HEK293 (cell line): ENCODE measurements around the gene EGFLAM.

Source experiments
- GFI1B ChIP-seq: fragments of 450-650 bp; formaldehyde crosslinking; IDR thresholded peaks from 2 replicates; pipeline ENCODE4 v1.5.1; 2016; ENCODE audit warnings: missing biosample characterization, missing genetic modification characterization
- KLF7 ChIP-seq: fragments of 450-650 bp; formaldehyde crosslinking; IDR thresholded peaks from 2 replicates; pipeline ENCODE4 v1.5.1; 2016; ENCODE audit warnings: missing biosample characterization, missing genetic modification characterization, borderline replicate concordance
- REST ChIP-seq: fragments of 450-650 bp; formaldehyde crosslinking; IDR thresholded peaks from 2 replicates; pipeline ENCODE4 v1.5.1; 2016; ENCODE audit warnings: missing biosample characterization, missing genetic modification characterization
- ZBTB1 ChIP-seq: fragments of 450-650 bp; formaldehyde crosslinking; IDR thresholded peaks from 2 replicates; pipeline ENCODE4 v1.5.1; 2016; ENCODE audit warnings: missing biosample characterization, missing genetic modification characterization
- ZBTB21 ChIP-seq: fragments of 450-650 bp; formaldehyde crosslinking; IDR thresholded peaks from 2 replicates; pipeline ENCODE4 v1.5.1; 2017; ENCODE audit warnings: missing biosample characterization, missing genetic modification characterization
- ZBTB8A ChIP-seq: fragments of 450-650 bp; formaldehyde crosslinking; IDR thresholded peaks from 2 replicates; pipeline ENCODE4 v1.5.1; 2016; ENCODE audit warnings: missing biosample characterization, missing genetic modification characterization
- ZNF19 ChIP-seq: fragments of 450-650 bp; formaldehyde crosslinking; IDR thresholded peaks from 2 replicates; pipeline ENCODE4; 2016; ENCODE audit warnings: missing biosample characterization, missing genetic modification characterization, low read depth
- ZNF214 ChIP-seq: fragments of 450-650 bp; formaldehyde crosslinking; IDR thresholded peaks from 2 replicates; pipeline ENCODE4 v1.5.1; 2017; ENCODE audit warnings: missing biosample characterization, mild to moderate bottlenecking, missing genetic modification characterization, borderline replicate concordance
- ZNF221 ChIP-seq: fragments of 450-650 bp; formaldehyde crosslinking; IDR thresholded peaks from 2 replicates; pipeline ENCODE4 v1.5.1; 2017; ENCODE audit warnings: missing biosample characterization, missing genetic modification characterization, borderline replicate concordance
- ZNF274 ChIP-seq, 2 experiments: fragments of 200-500 bp in 1 of 2; fragments of 450-650 bp in 1 of 2; sonication (Bioruptor generic) in 1 of 2; formaldehyde crosslinking in 1 of 2; IDR thresholded peaks; 2 replicates each; pipeline versions ENCODE4 v1.5.1 to v1.6.1; 2014 to 2016; ENCODE audit warnings: borderline replicate concordance in 1 of 2, inconsistent platforms in 1 of 2, low read length in 1 of 2, missing biosample characterization in 1 of 2, missing genetic modification characterization in 1 of 2
- ZNF341 ChIP-seq: fragments of 450-650 bp; formaldehyde crosslinking; IDR thresholded peaks from 2 replicates; pipeline ENCODE4; 2016; ENCODE audit warnings: low read depth, missing biosample characterization, missing genetic modification characterization
- ZNF394 ChIP-seq: fragments of 450-650 bp; formaldehyde crosslinking; IDR thresholded peaks from 2 replicates; pipeline ENCODE4 v1.5.1; 2016; ENCODE audit warnings: missing biosample characterization, missing genetic modification characterization, mild to moderate bottlenecking, moderate library complexity, borderline replicate concordance
- ZNF433 ChIP-seq: fragments of 450-650 bp; formaldehyde crosslinking; IDR thresholded peaks from 2 replicates; pipeline ENCODE4 v1.5.1; 2016; ENCODE audit warnings: missing biosample characterization, missing genetic modification characterization, low read depth
- ZNF501 ChIP-seq: fragments of 450-650 bp; formaldehyde crosslinking; IDR thresholded peaks from 2 replicates; pipeline ENCODE4 v1.5.1; 2016; ENCODE audit warnings: missing biosample characterization, missing genetic modification characterization
- ZNF514 ChIP-seq: fragments of 450-650 bp; formaldehyde crosslinking; IDR thresholded peaks from 2 replicates; pipeline ENCODE4 v1.5.1; 2016; ENCODE audit warnings: missing biosample characterization, missing genetic modification characterization
- ZNF518A ChIP-seq: fragments of 450-650 bp; formaldehyde crosslinking; conservative IDR thresholded peaks from 2 replicates; pipeline ENCODE4 v1.5.1; 2016; ENCODE audit warnings: low read depth, missing biosample characterization, missing genetic modification characterization
- ZNF560 ChIP-seq: fragments of 450-650 bp; formaldehyde crosslinking; IDR thresholded peaks from 2 replicates; pipeline ENCODE4 v1.5.1; 2017; ENCODE audit warnings: missing biosample characterization, missing genetic modification characterization, borderline replicate concordance
- ZNF580 ChIP-seq: fragments of 450-650 bp; formaldehyde crosslinking; IDR thresholded peaks from 2 replicates; pipeline ENCODE4 v1.5.1; 2016; ENCODE audit warnings: missing biosample characterization, missing genetic modification characterization
- ZNF639 ChIP-seq: fragments of 450-650 bp; formaldehyde crosslinking; IDR thresholded peaks from 2 replicates; pipeline ENCODE4 v1.5.1; 2016; ENCODE audit warnings: missing biosample characterization, missing genetic modification characterization
- ZNF654 ChIP-seq: fragments of 450-650 bp; formaldehyde crosslinking; IDR thresholded peaks from 2 replicates; pipeline ENCODE4 v1.5.1; 2016; ENCODE audit warnings: low read depth, missing biosample characterization, missing genetic modification characterization
- ZNF704 ChIP-seq: fragments of 450-650 bp; formaldehyde crosslinking; IDR thresholded peaks from 2 replicates; pipeline ENCODE4 v1.5.1; 2016; ENCODE audit warnings: missing biosample characterization, missing genetic modification characterization
- ZNF76 ChIP-seq: fragments of 450-650 bp; formaldehyde crosslinking; IDR thresholded peaks from 2 replicates; pipeline ENCODE4; 2016; ENCODE audit warnings: low read depth, missing biosample characterization, missing genetic modification characterization, borderline replicate concordance
- ZNF791 ChIP-seq: fragments of 450-650 bp; formaldehyde crosslinking; IDR thresholded peaks from 2 replicates; pipeline ENCODE4 v1.5.1; 2016; ENCODE audit warnings: missing biosample characterization, missing genetic modification characterization
- ZSCAN4 ChIP-seq: fragments of 450-650 bp; formaldehyde crosslinking; IDR thresholded peaks from 2 replicates; pipeline ENCODE4 v1.5.1; 2017; ENCODE audit warnings: missing biosample characterization, missing genetic modification characterization
- ZXDB ChIP-seq: fragments of 450-650 bp; formaldehyde crosslinking; IDR thresholded peaks from 2 replicates; pipeline ENCODE4 v1.5.1; 2016; ENCODE audit warnings: missing biosample characterization, missing genetic modification characterization

The EGFLAM gene

GRCh38 chr5:38360323-38361061 lies 102.1 kb downstream of the EGFLAM start (continued):
- no peak for TF ChIP-seq ZNF639 (tag by site-specific recombination)
- peak; percentile 58; the same call in 1 of the 2 replicates for TF ChIP-seq REST (tag by site-specific recombination)
- peak; percentile 56; the same call in 1 of the 2 replicates for TF ChIP-seq ZNF501
- TF ChIP-seq ZNF704 (tag by site-specific recombination) = no peak
- TF ChIP-seq ZNF791 (tag by site-specific recombination) = peak; percentile 71; the same call in 1 of the 2 replicates
- TF ChIP-seq ZNF560 = peak; percentile 93
- 0 out of 2 replicates have a peak, but pooled peaks have one; percentile 30 for TF ChIP-seq ZNF580
- TF ChIP-seq ZNF221 (tag by site-specific recombination) = no peak
- peak; percentile 67; the same call in 1 of the 2 replicates for TF ChIP-seq ZBTB21 (tag by site-specific recombination)
- 0 out of 2 replicates have a peak, but pooled peaks have one; percentile 49 for TF ChIP-seq ZNF514 (tag by site-specific recombination)
- peak; percentile 65 for TF ChIP-seq ZXDB
- TF ChIP-seq ZNF274 (IDR thresholded peaks at IDR 0.05; ENCODE audit: low read length) = no peak
- TF ChIP-seq ZNF274 (tag by site-specific recombination; IDR thresholded peaks at IDR 0.05; ENCODE audit: borderline replicate concordance) = no peak
- TF ChIP-seq KLF7 (tag by site-specific recombination) = peak; percentile 51; the same call in 1 of the 2 replicates
- no peak; the same call in 1 of the 2 replicates for TF ChIP-seq ZNF214
- 0 out of 2 replicates have a peak, but pooled peaks have one; percentile 37 for TF ChIP-seq ZBTB1 (tag by site-specific recombination)
- TF ChIP-seq ZNF76 (tag by site-specific recombination) = no peak
- TF ChIP-seq ZNF394 (tag by site-specific recombination) = peak; percentile 91; the same call in 1 of the 2 replicates
- TF ChIP-seq ZSCAN4 (tag by site-specific recombination) = no peak
- peak; percentile 78 for TF ChIP-seq ZBTB8A
- TF ChIP-seq GFI1B (tag by site-specific recombination) = peak; percentile 40; the same call in 1 of the 2 replicates
- TF ChIP-seq ZNF19 (tag by site-specific recombination) = peak; percentile 42; the same call in 1 of the 2 replicates
- peak; percentile 89 for TF ChIP-seq ZNF518A (tag by site-specific recombination)
- TF ChIP-seq ZNF433 (tag by site-specific recombination) = peak; percentile 90
- peak; percentile 44 for TF ChIP-seq ZNF654 (tag by site-specific recombination)
- peak; percentile 18; the same call in 1 of the 2 replicates for TF ChIP-seq ZNF341 (tag by site-specific recombination)
